SK-N-SH treated with all-trans-retinoic acid at 6 μM for 48 hours (cell line): ENCODE data around the gene NF1.

Experiments used
- ATAC-seq: fragments of 200-7000 bp; cut with Tn5 transposase; 3 replicates; pipeline ENCODE4 v1.9.1; 2020; ENCODE audit warnings: mild to moderate bottlenecking, moderate library complexity
- ARNTL ChIP-seq: fragments of 450-650 bp; formaldehyde crosslinking; IDR thresholded peaks from 2 replicates; pipeline ENCODE4 v1.5.0; 2020; ENCODE audit warnings: low read depth, mild to moderate bottlenecking, moderate library complexity, borderline replicate concordance
- BACH2 ChIP-seq: fragments of 250-450 bp; sonication (Bioruptor Pico); IDR thresholded peaks from 2 replicates; pipeline ENCODE4 v1.9.0; 2021; ENCODE audit warnings: mild to moderate bottlenecking, borderline replicate concordance
- CSDC2 ChIP-seq: fragments of 250-450 bp; sonication (Bioruptor Pico); IDR thresholded peaks from 2 replicates; pipeline ENCODE4 v1.5.0; 2020; ENCODE audit warnings: mild to moderate bottlenecking, moderate library complexity
- ESRRG ChIP-seq: fragments of 250-450 bp; sonication (Bioruptor Pico); IDR thresholded peaks from 2 replicates; pipeline ENCODE4 v1.6.1; 2021; ENCODE audit warnings: mild to moderate bottlenecking
- GLIS3 ChIP-seq: fragments of 250-450 bp; sonication (Bioruptor Pico); IDR thresholded peaks from 2 replicates; pipeline ENCODE4 v1.5.0; 2020; ENCODE audit warnings: mild to moderate bottlenecking, moderate library complexity
- ISL1 ChIP-seq: fragments of 250-450 bp; sonication (Bioruptor Pico); IDR thresholded peaks from 2 replicates; pipeline ENCODE4 v2.1.2; 2022; ENCODE audit warnings: mild to moderate bottlenecking, moderate library complexity
- OSR1 ChIP-seq: fragments of 250-450 bp; sonication (Bioruptor Pico); IDR thresholded peaks from 2 replicates; pipeline ENCODE4 v1.8.0; 2022; ENCODE audit warnings: moderate library complexity, mild to moderate bottlenecking, inconsistent platforms
- PATZ1 ChIP-seq: fragments of 250-450 bp; sonication (Bioruptor Pico); IDR thresholded peaks from 2 replicates; pipeline ENCODE4 v1.8.0; 2020; ENCODE audit warnings: mild to moderate bottlenecking, moderate library complexity, borderline replicate concordance
- POU6F1 ChIP-seq: fragments of 250-450 bp; sonication (Bioruptor Pico); IDR thresholded peaks from 2 replicates; pipeline ENCODE4 v1.8.0; 2021; ENCODE audit warnings: low read depth, mild to moderate bottlenecking, moderate library complexity, borderline replicate concordance
- PPARA ChIP-seq: fragments of 250-450 bp; sonication (Bioruptor Pico); IDR thresholded peaks from 2 replicates; pipeline ENCODE4 v1.5.0; 2020; ENCODE audit warnings: mild to moderate bottlenecking, borderline replicate concordance
- SNAI2 ChIP-seq: fragments of 250-450 bp; sonication (Bioruptor Pico); IDR thresholded peaks from 2 replicates; pipeline ENCODE4 v1.5.0; 2020; ENCODE audit warnings: mild to moderate bottlenecking, moderate library complexity
- TCF4 ChIP-seq: fragments of 250-450 bp; sonication (Bioruptor Pico); IDR thresholded peaks from 2 replicates; pipeline ENCODE4 v1.8.0; 2021; ENCODE audit warnings: mild to moderate bottlenecking, moderate library complexity, borderline replicate concordance
- TOX ChIP-seq: fragments of 250-450 bp; sonication (Bioruptor Pico); IDR thresholded peaks from 2 replicates; pipeline ENCODE4 v1.8.0; 2021; ENCODE audit warnings: mild to moderate bottlenecking, moderate library complexity, borderline replicate concordance
- ZC3H10 ChIP-seq: fragments of 250-450 bp; sonication (Bioruptor Pico); IDR thresholded peaks from 2 replicates; pipeline ENCODE4 v1.5.1; 2021; ENCODE audit warnings: mild to moderate bottlenecking, moderate library complexity
- ZFP3 ChIP-seq: fragments of 250-450 bp; sonication (Bioruptor Pico); IDR thresholded peaks from 2 replicates; pipeline ENCODE4 v1.5.0; 2020; ENCODE audit warnings: mild to moderate bottlenecking, moderate library complexity
- ZFP30 ChIP-seq: fragments of 450-650 bp; formaldehyde crosslinking; IDR thresholded peaks from 2 replicates; pipeline ENCODE4 v1.5.0; 2022; ENCODE audit warnings: mild to moderate bottlenecking, moderate library complexity
- ZNF70 ChIP-seq: fragments of 450-650 bp; formaldehyde crosslinking; IDR thresholded peaks from 2 replicates; pipeline ENCODE4 v1.5.0; 2020; ENCODE audit warnings: mild to moderate bottlenecking, moderate library complexity
- ZNF8 ChIP-seq: fragments of 450-650 bp; formaldehyde crosslinking; IDR thresholded peaks from 2 replicates; pipeline ENCODE4 v1.5.0; 2020; ENCODE audit warnings: mild to moderate bottlenecking, moderate library complexity
- TF ChIP-seq, protein P1 (sequence below): fragments of 250-450 bp; sonication (Bioruptor Pico); IDR thresholded peaks from 2 replicates; pipeline ENCODE4 v1.5.1; 2021; ENCODE audit warnings: mild to moderate bottlenecking, moderate library complexity
- TF ChIP-seq, protein P2 (sequence below): fragments of 250-450 bp; sonication (Bioruptor Pico); IDR thresholded peaks from 2 replicates; pipeline ENCODE4 v1.5.1; 2020; ENCODE audit warnings: low read depth, mild to moderate bottlenecking, moderate library complexity

Gene NF1

GRCh38 chr17:31252741-31253140 lies 158.0 kb downstream of the NF1 start:
- no peak for TF ChIP-seq ZNF8
- TF ChIP-seq ISL1 (CRISPR knock-in tag), result no peak
- no peak for TF ChIP-seq POU6F1 (CRISPR knock-in tag)
- no peak for TF ChIP-seq CSDC2 (CRISPR knock-in tag)
- TF ChIP-seq TCF4, result no peak
- no peak for TF ChIP-seq PPARA (CRISPR knock-in tag)
- TF ChIP-seq GLIS3 (CRISPR knock-in tag), result no peak
- no peak for TF ChIP-seq OSR1 (CRISPR knock-in tag)
- TF ChIP-seq, protein P1, sequence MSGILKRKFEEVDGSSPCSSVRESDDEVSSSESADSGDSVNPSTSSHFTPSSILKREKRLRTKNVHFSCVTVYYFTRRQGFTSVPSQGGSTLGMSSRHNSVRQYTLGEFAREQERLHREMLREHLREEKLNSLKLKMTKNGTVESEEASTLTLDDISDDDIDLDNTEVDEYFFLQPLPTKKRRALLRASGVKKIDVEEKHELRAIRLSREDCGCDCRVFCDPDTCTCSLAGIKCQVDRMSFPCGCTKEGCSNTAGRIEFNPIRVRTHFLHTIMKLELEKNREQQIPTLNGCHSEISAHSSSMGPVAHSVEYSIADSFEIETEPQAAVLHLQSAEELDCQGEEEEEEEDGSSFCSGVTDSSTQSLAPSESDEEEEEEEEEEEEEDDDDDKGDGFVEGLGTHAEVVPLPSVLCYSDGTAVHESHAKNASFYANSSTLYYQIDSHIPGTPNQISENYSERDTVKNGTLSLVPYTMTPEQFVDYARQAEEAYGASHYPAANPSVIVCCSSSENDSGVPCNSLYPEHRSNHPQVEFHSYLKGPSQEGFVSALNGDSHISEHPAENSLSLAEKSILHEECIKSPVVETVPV (CRISPR knock-in tag), result no peak
- TF ChIP-seq ZFP3 (CRISPR knock-in tag), result no peak
- no peak for ATAC-seq

- TF ChIP-seq ZNF70 (CRISPR knock-in tag) (no peak), SNAI2 (CRISPR knock-in tag) (no peak), ESRRG (CRISPR knock-in tag) (no peak), ARNTL (CRISPR knock-in tag) (no peak), POU6F1 (CRISPR knock-in tag) (no peak), GLIS3 (CRISPR knock-in tag) (no peak), ZFP30 (CRISPR knock-in tag) (no peak), ZC3H10 (CRISPR knock-in tag) (no peak), TOX (CRISPR knock-in tag) (no peak), BACH2 (CRISPR knock-in tag) (no peak), ZFP3 (CRISPR knock-in tag) (no peak), ISL1 (CRISPR knock-in tag) (no peak), PATZ1 (CRISPR knock-in tag) (no peak), PPARA (CRISPR knock-in tag) (no peak)
- TF ChIP-seq, protein P2, sequence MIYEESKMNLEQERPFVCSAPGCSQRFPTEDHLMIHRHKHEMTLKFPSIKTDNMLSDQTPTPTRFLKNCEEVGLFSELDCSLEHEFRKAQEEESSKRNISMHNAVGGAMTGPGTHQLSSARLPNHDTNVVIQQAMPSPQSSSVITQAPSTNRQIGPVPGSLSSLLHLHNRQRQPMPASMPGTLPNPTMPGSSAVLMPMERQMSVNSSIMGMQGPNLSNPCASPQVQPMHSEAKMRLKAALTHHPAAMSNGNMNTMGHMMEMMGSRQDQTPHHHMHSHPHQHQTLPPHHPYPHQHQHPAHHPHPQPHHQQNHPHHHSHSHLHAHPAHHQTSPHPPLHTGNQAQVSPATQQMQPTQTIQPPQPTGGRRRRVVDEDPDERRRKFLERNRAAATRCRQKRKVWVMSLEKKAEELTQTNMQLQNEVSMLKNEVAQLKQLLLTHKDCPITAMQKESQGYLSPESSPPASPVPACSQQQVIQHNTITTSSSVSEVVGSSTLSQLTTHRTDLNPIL (CRISPR knock-in tag), result no peak
Measured at GRCh38 chr17:31254654-31255053, 159.9 kb downstream of the NF1 start.

GRCh38 chr17:31256936-31257335 lies 162.2 kb downstream of the NF1 start:
- TF ChIP-seq, protein P1 (CRISPR knock-in tag), result no peak
- no peak for TF ChIP-seq POU6F1 (CRISPR knock-in tag)
- no peak for TF ChIP-seq ZNF8
- TF ChIP-seq TOX (CRISPR knock-in tag), result no peak
- TF ChIP-seq TCF4, result no peak
- ATAC-seq, result no peak

More at GRCh38 chr17:31254654-31255053, 159.9 kb downstream of the NF1 start:
- ATAC-seq, result peak; percentile 61
